SU-DHL-6 (cell line): ENCODE measurements around the gene KRTAP10-5.
"Not testable (repeated sequence)": the region's sequence is repeated elsewhere in the genome, so short reads cannot be mapped to it uniquely, and the experiment has no call there.

Source experiments
- H2AFZ ChIP-seq: fragments of 200-600 bp; sonication (generic); 2 replicates; pipeline ENCODE4 v1.6.1; 2014; ENCODE audit warnings: low read depth, mild to moderate bottlenecking, moderate library complexity, mixed read lengths, antibody characterized with exemption, low read length; ENCODE audit not compliant: severe bottlenecking
- H3F3A ChIP-seq: fragments of 200-600 bp; shearing (Covaris generic); 2 replicates; pipeline ENCODE4 v1.6.0; 2016; ENCODE audit warnings: antibody characterized with exemption, mild to moderate bottlenecking; ENCODE audit not compliant: insufficient read depth
- H3K27ac ChIP-seq: fragments of 200-600 bp; sonication (generic); 2 replicates; pipeline ENCODE4 v1.5.1; 2016; ENCODE audit warnings: low read depth, mild to moderate bottlenecking, low read length, moderate library complexity, mixed read lengths
- H3K27me3 ChIP-seq: fragments of 200-600 bp; sonication (generic), shearing (Covaris generic); 2 replicates; pipeline ENCODE4 v1.6.0; 2014; ENCODE audit warnings: mild to moderate bottlenecking, low read length
- H3K36me3 ChIP-seq: fragments of 200-600 bp; sonication (generic); 2 replicates; pipeline ENCODE4 v1.6.1; 2014; ENCODE audit warnings: mild to moderate bottlenecking, low read length, mixed read lengths
- H3K4me2 ChIP-seq: fragments of 300-600, 200-600 bp; shearing (Covaris generic), sonication (generic); 2 replicates; pipeline ENCODE4 v1.6.0; 2014; ENCODE audit warnings: low read length, low read depth, mild to moderate bottlenecking; ENCODE audit not compliant: poor library complexity, severe bottlenecking
- H3K4me3 ChIP-seq: fragments of 200-600 bp; sonication (generic); 2 replicates; pipeline ENCODE4 v1.5.1; 2014; ENCODE audit warnings: antibody characterized with exemption, low read length, mild to moderate bottlenecking, mixed read lengths; ENCODE audit not compliant: insufficient read depth, poor library complexity, severe bottlenecking
- H3K79me2 ChIP-seq: fragments of 200-600 bp; sonication (generic); 2 replicates; pipeline ENCODE4 v1.6.1; 2014; ENCODE audit warnings: mild to moderate bottlenecking, low read length, moderate library complexity; ENCODE audit not compliant: insufficient read depth
- H3K9ac ChIP-seq: fragments of 200-600 bp; sonication (generic); 2 replicates; pipeline ENCODE4 v1.7.0; 2014; ENCODE audit warnings: mild to moderate bottlenecking, low read length
- H3K9me2 ChIP-seq: fragments of 200-600 bp; sonication (generic); replicated peaks from 2 replicates; pipeline ENCODE4 v1.6.1; 2014; ENCODE audit warnings: low read length; ENCODE audit not compliant: insufficient read depth
- H3K9me3 ChIP-seq: fragments of 200-600 bp; sonication (generic); 2 replicates; pipeline ENCODE4 v1.6.1; 2014; ENCODE audit warnings: low read length, mixed read lengths; ENCODE audit not compliant: insufficient read depth
- H4K20me1 ChIP-seq: fragments of 200-600 bp; sonication (generic); 2 replicates; pipeline ENCODE4 v1.6.1; 2014; ENCODE audit warnings: low read depth, mild to moderate bottlenecking, antibody characterized with exemption, low read length, moderate library complexity, mixed read lengths
- EZH2phosphoT487 ChIP-seq: fragments of 200-600 bp; sonication (generic), shearing (Covaris generic); conservative IDR thresholded peaks from 2 replicates; pipeline ENCODE4 v1.6.1; 2018; ENCODE audit warnings: mild to moderate bottlenecking, antibody characterized with exemption, low read length, moderate library complexity, mixed read lengths
- TF ChIP-seq, protein P1 (sequence below): fragments of 200-600 bp; sonication (generic); IDR thresholded peaks from one replicate; pipeline ENCODE4 v1.5.1; 2017; ENCODE audit warnings: antibody characterized with exemption, mild to moderate bottlenecking, low read length, moderate library complexity; ENCODE audit not compliant: insufficient read depth, poor library complexity, severe bottlenecking

Gene KRTAP10-5

DNA sequence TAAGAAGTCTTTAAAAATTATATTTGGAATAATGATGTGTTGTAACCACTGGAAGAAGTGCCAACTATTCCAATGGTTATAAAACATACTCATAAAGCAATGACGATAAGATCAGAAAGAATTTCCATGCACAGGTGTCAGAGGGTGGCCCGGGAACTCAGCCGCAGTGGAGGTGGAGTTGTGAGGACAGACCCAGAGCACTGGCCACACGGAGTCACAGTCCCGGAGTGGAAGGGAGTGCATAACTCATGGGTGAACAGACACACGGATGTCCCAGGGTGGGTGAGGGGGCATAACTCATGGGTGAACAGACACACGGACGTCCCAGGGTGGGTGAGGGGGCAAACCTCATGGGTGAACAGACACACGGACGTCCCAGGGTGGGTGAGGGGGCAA lies 4.4 kb downstream of the KRTAP10-5 start:
- no peak overlapping the region for H2AFZ ChIP-seq
- H3K27me3 ChIP-seq: no peaks in the 10 kb centered on the region
- no peak overlapping the region for H3K4me3 ChIP-seq
- no peaks in the 10 kb centered on the region for H3K79me2 ChIP-seq
- no peak overlapping the region for H3K9ac ChIP-seq
- TF ChIP-seq EZH2phosphoT487: no peak
- TF ChIP-seq, protein P1, sequence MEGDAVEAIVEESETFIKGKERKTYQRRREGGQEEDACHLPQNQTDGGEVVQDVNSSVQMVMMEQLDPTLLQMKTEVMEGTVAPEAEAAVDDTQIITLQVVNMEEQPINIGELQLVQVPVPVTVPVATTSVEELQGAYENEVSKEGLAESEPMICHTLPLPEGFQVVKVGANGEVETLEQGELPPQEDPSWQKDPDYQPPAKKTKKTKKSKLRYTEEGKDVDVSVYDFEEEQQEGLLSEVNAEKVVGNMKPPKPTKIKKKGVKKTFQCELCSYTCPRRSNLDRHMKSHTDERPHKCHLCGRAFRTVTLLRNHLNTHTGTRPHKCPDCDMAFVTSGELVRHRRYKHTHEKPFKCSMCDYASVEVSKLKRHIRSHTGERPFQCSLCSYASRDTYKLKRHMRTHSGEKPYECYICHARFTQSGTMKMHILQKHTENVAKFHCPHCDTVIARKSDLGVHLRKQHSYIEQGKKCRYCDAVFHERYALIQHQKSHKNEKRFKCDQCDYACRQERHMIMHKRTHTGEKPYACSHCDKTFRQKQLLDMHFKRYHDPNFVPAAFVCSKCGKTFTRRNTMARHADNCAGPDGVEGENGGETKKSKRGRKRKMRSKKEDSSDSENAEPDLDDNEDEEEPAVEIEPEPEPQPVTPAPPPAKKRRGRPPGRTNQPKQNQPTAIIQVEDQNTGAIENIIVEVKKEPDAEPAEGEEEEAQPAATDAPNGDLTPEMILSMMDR: no peak
- H3K9me2 ChIP-seq: no peaks in the 10 kb centered on the region
- H3F3A ChIP-seq: no peaks in the 10 kb centered on the region
- H3K36me3 ChIP-seq: no peaks in the 10 kb centered on the region
- H4K20me1 ChIP-seq: no peaks in the 10 kb centered on the region
- H3K27ac ChIP-seq: no peak overlapping the region
- no peaks in the 10 kb centered on the region for H3K9me3 ChIP-seq
- H3K4me2 ChIP-seq: no peak overlapping the region

DNA sequence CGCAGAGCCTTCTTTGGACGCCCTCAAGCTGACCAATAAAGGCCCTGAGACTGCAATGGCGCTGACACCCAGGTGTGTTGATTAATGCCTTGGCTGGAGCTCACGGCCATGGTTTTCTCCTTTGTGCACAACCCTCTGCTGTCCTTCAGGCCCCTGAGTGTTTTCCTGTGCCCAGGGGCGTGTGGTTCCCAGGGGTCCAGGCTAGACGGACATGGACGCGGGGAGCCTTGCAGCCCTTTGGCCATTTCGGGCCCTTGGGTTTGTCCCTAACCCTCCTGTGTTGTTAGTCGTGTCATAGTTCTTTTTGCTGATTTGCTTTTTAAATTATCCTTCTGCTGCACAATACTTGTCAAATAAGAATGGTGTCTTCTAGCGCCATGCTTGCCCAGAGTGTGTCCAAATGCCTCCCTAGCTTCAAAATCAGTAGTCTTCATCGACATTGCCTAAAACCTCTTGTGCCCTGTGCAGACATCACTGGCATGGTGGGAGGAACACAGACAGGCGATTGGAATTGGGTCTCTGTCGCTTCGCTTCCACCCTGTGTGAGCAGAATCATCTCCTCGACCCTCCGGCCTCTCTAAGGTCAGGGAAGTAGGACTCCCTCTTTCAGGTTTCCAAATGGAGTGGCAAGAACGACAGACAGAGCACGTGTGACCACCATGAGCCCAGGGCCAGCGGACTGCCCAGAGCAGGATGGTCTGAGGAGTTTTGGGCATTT lies 4.9 kb downstream of the KRTAP10-5 start:
- H4K20me1 ChIP-seq: no peaks in the 10 kb centered on the region
- H3F3A ChIP-seq: no peaks in the 10 kb centered on the region
- H3K4me3 ChIP-seq: no peak overlapping the region
- no peak overlapping the region for H3K27ac ChIP-seq
- no peaks in the 10 kb centered on the region for H3K9me3 ChIP-seq
- no peak overlapping the region for H2AFZ ChIP-seq
- H3K27me3 ChIP-seq: no peaks in the 10 kb centered on the region
- no peaks in the 10 kb centered on the region for H3K36me3 ChIP-seq
- H3K9ac ChIP-seq: no peak overlapping the region
- no peak overlapping the region for H3K4me2 ChIP-seq
- H3K9me2 ChIP-seq: no peaks in the 10 kb centered on the region
- TF ChIP-seq EZH2phosphoT487: no peak
- TF ChIP-seq, protein P1: no peak
- H3K79me2 ChIP-seq: no peaks in the 10 kb centered on the region

DNA sequence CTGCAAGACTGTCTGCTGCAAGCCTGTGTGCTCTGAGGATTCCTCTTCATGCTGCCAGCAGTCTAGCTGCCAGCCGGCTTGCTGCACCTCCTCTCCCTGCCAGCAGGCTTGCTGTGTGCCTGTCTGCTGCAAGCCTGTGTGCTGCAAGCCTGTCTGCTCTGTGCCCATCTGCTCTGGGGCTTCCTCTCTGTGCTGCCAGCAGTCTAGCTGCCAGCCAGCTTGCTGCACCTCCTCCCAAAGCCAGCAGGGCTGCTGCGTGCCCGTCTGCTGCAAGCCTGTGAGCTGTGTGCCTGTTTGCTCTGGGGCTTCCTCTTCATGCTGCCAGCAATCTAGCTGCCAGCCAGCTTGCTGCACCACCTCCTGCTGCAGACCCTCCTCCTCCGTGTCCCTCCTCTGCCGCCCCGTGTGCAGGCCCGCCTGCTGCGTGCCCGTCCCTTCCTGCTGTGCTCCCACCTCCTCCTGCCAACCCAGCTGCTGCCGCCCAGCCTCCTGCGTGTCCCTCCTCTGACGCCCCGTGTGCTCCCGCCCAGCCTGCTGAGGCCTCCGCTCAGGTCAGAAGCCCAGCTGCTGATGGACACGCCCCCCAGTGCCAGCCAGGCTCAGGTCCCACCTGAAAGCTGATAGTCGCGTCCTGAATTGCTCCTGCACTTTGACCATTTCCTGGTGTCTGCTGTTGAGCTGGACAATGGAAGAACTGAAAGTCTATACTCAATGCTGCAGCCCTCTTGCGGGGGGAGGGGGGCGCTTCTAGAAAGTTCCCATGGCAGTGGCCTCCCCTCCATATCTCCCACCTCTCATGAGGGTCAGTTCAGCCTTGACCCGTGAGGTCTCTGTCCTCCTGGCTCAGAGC lies 5.7 kb downstream of the KRTAP10-5 start:
- TF ChIP-seq, protein P1: no peak
- TF ChIP-seq EZH2phosphoT487: no peak
- H3K4me3 ChIP-seq: no peak overlapping the region
- H3F3A ChIP-seq: no peaks in the 10 kb centered on the region
- no peaks in the 10 kb centered on the region for H4K20me1 ChIP-seq
- H3K4me2 ChIP-seq: no peak overlapping the region
- H3K27ac ChIP-seq: no peak overlapping the region
- no peaks in the 10 kb centered on the region for H3K36me3 ChIP-seq
- H3K27me3 ChIP-seq: no peaks in the 10 kb centered on the region
- no peak overlapping the region for H2AFZ ChIP-seq
- H3K9me3 ChIP-seq: no peaks in the 10 kb centered on the region
- H3K9ac ChIP-seq: no peak overlapping the region
- no peaks in the 10 kb centered on the region for H3K79me2 ChIP-seq
- H3K9me2 ChIP-seq: no peaks in the 10 kb centered on the region

DNA sequence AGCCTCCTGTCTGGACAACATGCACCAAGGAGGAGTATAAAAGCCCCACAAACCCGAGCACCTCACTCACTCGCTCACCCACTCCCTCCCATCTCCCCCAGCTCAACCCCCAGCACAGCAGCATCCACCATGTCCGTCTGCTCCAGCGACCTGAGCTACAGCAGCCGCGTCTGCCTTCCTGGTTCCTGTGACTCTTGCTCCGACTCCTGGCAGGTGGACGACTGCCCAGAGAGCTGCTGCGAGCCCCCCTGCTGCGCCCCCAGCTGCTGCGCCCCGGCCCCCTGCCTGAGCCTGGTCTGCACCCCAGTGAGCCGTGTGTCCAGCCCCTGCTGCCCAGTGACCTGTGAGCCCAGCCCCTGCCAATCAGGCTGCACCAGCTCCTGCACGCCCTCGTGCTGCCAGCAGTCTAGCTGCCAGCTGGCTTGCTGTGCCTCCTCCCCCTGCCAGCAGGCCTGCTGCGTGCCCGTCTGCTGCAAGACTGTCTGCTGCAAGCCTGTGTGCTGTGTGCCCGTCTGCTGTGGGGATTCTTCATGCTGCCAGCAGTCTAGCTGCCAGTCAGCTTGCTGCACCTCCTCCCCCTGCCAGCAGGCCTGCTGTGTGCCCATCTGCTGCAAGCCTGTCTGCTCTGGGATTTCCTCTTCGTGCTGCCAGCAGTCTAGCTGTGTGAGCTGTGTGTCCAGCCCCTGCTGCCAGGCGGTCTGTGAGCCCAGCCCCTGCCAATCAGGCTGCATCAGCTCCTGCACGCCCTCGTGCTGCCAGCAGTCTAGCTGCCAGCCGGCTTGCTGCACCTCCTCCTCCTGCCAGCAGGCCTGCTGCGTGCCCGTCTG lies 6.6 kb downstream of the KRTAP10-5 start, which contains the start of gene KRTAP10-4:
KRTAP10-4 (plus strand) TSS at position 100 of the 827 bp plus-strand sequence; CDS start at position 130, 30 bp downstream.
- not testable (repeated sequence) for H3K27me3 ChIP-seq, H4K20me1 ChIP-seq, H3K9me3 ChIP-seq, H3K27ac ChIP-seq, H3F3A ChIP-seq, H3K79me2 ChIP-seq, H3K9ac ChIP-seq, H3K36me3 ChIP-seq, H2AFZ ChIP-seq, H3K4me3 ChIP-seq, H3K4me2 ChIP-seq, H3K9me2 ChIP-seq
